ENCODE results near the gene KCNK5.

The KCNK5 gene, protein sequence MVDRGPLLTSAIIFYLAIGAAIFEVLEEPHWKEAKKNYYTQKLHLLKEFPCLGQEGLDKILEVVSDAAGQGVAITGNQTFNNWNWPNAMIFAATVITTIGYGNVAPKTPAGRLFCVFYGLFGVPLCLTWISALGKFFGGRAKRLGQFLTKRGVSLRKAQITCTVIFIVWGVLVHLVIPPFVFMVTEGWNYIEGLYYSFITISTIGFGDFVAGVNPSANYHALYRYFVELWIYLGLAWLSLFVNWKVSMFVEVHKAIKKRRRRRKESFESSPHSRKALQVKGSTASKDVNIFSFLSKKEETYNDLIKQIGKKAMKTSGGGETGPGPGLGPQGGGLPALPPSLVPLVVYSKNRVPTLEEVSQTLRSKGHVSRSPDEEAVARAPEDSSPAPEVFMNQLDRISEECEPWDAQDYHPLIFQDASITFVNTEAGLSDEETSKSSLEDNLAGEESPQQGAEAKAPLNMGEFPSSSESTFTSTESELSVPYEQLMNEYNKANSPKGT

DNA sequence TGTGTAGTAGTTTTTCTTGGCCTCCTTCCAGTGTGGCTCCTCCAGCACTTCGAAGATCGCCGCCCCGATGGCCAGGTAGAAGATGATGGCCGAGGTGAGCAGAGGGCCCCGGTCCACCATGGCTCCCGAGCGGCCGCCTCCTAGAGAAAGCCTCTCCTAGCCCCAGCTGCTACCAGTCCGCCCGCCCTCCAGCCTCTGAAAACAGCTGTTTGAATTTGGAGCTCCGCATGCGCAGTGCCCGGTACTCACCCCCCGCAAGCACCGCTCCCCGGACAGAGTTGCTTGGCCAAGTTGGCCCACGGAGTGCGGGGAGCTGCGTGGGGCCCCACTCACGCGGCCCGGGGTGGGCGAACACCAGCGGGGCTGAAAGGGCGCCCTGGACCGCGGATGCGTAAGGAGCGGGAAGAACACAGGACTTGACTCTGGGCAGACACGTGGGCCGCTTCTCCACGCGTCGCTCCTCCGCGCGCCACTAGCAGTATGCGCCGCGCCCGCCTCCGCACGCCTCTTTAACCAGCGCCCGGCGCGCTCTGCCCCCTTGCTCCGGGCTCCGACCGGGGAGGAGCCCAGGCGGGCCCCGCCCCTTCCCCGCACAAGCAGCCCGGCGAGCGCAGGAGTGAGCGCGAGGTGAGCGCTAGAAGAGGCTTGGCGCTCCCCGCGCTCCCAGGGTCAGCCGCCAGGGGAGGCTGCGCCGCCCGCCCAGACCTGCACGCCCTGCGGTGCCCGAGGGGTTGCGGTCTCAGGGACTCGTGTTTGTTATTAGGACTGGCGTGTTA, at the start of gene KCNK5:
TSS of gene KCNK5 (minus strand) at position 484 of the 776 bp plus-strand sequence. CDS start at position 120, 364 bp downstream.
- no peaks in the 10 kb centered on the region for H3K27me3 ChIP-seq (ENCODE audit: low read depth)
- peak; percentile 72 to 91 for DNase-seq (ENCODE audit: low spot score in 2 of 2)
- H3K36me3 ChIP-seq (replicated peaks), result no peaks in the 10 kb centered on the region
- in situ Hi-C loops (cut with MboI; ENCODE audit: low sequenced_read_pairs), result no loop called here
- H3K4me1 ChIP-seq, result peaks cover 7% of the 10 kb centered on the region; the same call in 1 of the 2 replicates
- no peaks in the 10 kb centered on the region for H3K9me3 ChIP-seq
- peak within 1 kb of the TSS; percentile 58 for H3K4me3 ChIP-seq

DNA sequence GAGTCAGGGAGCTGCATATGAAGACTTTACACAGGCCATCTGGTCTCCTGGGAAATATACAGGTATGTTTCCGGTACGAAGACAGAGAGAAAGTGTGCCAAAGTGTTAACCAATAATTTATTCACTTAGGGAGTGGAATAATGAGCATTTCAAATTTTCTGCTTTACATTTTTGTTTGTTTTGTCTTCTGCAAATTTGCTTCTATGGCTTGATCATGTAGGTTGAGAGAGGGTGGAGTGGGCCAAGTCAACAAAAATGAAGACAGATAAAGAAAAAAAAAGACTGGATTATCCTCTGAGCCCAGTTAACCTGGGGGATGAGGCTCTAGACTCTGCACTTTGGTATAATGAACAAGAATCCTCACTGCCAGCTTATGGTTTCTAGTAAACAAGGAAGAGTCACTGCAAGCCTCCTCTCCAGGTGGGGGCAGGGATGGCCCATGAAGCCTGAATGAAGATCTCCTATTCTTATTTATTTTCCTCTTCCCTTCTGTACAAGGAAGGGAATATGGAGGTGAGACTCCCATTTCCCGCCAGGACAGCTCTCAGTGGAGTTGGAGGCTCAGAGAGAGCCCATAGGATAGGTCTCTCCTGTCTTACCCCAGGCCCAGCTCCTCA, 47.2 kb upstream of the KCNK5 start:
- H3K4me1 ChIP-seq, result no peaks in the 10 kb centered on the region
- in situ Hi-C loops (cut with MboI; ENCODE audit: low sequenced_read_pairs), result no loop called here
- no peaks in the 10 kb centered on the region for H3K36me3 ChIP-seq (replicated peaks)
- H3K4me3 ChIP-seq, result no peak overlapping the region
- no peaks in the 10 kb centered on the region for H3K9me3 ChIP-seq
- no peak for DNase-seq (ENCODE audit: low spot score in 2 of 2)
- peaks cover 6% of the 10 kb centered on the region for H3K27me3 ChIP-seq (ENCODE audit: low read depth)

DNA sequence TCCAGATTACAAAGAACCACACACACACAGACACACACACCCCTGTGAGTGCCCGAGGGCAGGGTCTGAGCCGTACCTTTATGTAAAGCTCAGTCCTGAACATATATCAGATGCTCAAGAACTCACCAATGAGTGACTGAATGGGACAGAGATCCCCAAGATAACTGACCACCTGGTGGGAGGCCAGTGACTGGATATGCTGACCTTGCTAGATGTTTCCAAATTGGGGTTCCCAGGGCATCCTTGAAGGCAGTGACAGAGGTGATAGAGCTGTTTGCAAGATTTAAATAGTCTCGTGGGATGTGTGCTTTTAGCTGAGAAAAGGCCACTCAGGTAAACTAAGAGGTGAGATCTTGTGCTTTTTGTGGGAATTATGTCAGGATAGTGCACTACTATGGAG, 45.6 kb upstream of the KCNK5 start:
- DNase-seq (ENCODE audit: low spot score in 2 of 2), result no peak
- Histone ChIP-seq H3K4me3 (no peak overlapping the region), H3K36me3 (replicated peaks) (no peaks in the 10 kb centered on the region), H3K27me3 (ENCODE audit: low read depth) (0 out of 2 replicates have a peak, but pooled peaks cover 3% of the 10 kb centered on the region), H3K9me3 (no peaks in the 10 kb centered on the region), H3K4me1 (no peaks in the 10 kb centered on the region)
- in situ Hi-C loops (cut with MboI; ENCODE audit: low sequenced_read_pairs), result no loop called here

DNA sequence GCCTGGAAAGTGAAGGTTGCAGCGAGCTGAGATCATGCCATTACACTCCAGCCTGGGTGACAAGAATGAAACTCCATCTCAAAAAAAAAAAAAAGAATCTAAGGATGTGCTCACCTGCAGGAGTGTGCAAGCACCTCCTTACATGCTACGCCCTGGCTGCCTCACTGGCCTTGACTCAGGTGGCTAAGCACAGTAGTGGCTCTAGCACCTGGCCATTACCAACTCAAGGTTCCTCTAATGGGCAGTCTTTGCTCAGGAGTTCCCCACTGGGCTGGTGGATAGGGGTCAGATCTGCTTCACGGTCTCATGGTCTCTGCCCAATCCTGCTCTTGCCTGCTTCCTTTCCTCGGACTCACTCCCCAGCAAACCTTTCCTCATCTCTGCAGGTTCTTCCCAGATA, 45.2 kb upstream of the KCNK5 start:
- DNase-seq (ENCODE audit: low spot score in 2 of 2), result no peak
- Histone ChIP-seq H3K9me3 (no peaks in the 10 kb centered on the region), H3K4me1 (no peaks in the 10 kb centered on the region), H3K27me3 (ENCODE audit: low read depth) (0 out of 2 replicates have a peak, but pooled peaks cover under 1% of the 10 kb centered on the region), H3K4me3 (no peak overlapping the region), H3K36me3 (replicated peaks) (no peaks in the 10 kb centered on the region)
- in situ Hi-C loops (cut with MboI; ENCODE audit: low sequenced_read_pairs), result no loop called here

DNA sequence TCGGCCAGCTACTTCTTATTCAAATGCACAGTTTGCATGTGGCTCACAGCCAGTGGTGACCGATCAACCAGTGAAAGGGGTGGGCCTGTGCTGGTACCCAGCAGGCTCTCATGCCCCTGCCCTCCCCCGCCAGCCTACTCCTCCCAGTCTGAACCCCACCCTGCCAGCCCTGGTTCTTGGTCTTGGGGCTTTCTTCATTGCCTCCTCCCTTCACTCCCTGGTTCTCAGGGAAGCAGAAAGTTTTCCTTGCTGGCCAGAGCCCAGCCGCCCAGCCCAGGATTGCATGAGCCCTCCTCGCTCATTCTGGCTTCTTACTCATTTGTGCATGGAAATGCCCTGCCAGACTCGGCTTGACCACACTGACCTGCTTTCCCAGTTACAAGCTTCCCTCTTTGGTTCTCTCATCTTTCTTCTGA, 44.1 kb upstream of the KCNK5 start:
- no peaks in the 10 kb centered on the region for H3K4me1 ChIP-seq
- no peak overlapping the region for H3K4me3 ChIP-seq
- H3K9me3 ChIP-seq, result no peaks in the 10 kb centered on the region
- in situ Hi-C loops (cut with MboI; ENCODE audit: low sequenced_read_pairs), result no loop called here
- no peaks in the 10 kb centered on the region for H3K27me3 ChIP-seq (ENCODE audit: low read depth)
- DNase-seq (ENCODE audit: low spot score in 2 of 2), result no peak
- no peaks in the 10 kb centered on the region for H3K36me3 ChIP-seq (replicated peaks)

DNA sequence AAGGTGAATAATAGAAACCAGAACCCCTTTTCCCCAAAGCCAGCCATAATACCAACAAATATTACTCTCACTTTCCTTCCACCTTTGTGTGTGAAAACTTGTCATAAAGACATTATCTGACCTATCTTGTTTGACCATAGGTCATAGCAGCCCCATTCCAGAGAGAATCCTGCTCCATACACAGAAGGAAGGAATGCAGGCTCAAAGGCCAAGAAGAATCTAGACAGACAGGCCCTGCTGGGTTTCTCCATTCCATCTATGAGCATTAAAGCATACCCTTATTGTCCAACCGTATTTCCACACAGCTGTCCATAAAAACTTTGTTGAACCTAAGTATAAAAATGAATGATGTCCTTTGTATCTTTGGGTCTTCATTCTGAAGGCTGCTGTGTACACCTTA, 40.7 kb upstream of the KCNK5 start:
- H3K4me3 ChIP-seq, result no peak overlapping the region
- H3K9me3 ChIP-seq, result no peaks in the 10 kb centered on the region
- in situ Hi-C loops (cut with MboI; ENCODE audit: low sequenced_read_pairs), result no loop called here
- no peaks in the 10 kb centered on the region for H3K4me1 ChIP-seq
- no peaks in the 10 kb centered on the region for H3K36me3 ChIP-seq (replicated peaks)
- no peak for DNase-seq (ENCODE audit: low spot score in 2 of 2)
- H3K27me3 ChIP-seq (ENCODE audit: low read depth), result no peaks in the 10 kb centered on the region

DNA sequence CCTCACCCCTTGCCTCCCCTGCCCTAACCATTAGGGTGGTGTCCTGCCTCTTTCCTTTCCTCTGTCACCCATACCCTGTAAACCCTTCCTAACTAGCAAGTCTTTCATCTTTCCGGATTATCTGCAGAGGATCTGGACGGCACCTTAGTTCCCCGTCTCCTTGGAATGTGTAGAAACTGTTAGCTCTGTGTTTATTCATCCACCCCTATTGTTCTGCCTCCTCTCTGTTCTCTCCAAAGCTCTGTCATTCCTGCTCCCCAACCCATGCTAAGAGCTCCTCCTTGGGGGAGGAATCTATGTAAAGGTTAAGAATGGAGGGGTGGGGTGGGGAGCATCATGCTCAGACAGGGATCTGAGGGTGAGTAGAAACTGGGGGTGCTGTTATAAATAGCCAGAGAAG, 39.4 kb upstream of the KCNK5 start:
- in situ Hi-C loops (cut with MboI; ENCODE audit: low sequenced_read_pairs), result no loop called here
- H3K4me1 ChIP-seq, result peaks cover 3% of the 10 kb centered on the region
- no peak for DNase-seq (ENCODE audit: low spot score in 2 of 2)

DNA sequence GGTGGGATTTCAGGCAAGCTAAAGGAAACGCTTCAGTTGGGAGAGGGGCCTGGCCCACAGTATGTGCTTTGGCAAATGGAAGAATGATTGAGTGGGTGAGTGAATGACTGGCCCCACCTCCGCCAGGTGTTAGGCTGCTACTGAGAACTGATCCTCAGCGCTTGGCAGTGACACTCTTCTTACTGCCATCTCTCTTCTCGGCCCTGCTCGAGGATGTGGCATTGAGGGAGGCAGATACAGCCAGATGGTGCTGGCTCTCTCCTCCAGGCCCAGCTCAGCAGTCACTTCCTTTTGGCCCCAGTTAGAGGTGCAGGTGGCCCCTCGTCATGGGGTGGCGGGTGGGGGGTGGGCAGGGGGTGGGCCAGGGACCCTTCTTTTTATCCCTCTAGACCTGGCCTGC, 38.9 kb upstream of the KCNK5 start:
- DNase-seq (ENCODE audit: low spot score in 2 of 2), result no peak
- Histone ChIP-seq H3K4me3 (no peak overlapping the region), H3K4me1 (peaks cover 8% of the 10 kb centered on the region), H3K9me3 (no peaks in the 10 kb centered on the region), H3K27me3 (ENCODE audit: low read depth) (no peaks in the 10 kb centered on the region), H3K36me3 (replicated peaks) (no peaks in the 10 kb centered on the region)
- in situ Hi-C loops (cut with MboI; ENCODE audit: low sequenced_read_pairs), result no loop called here

More for the DNA sequence above, 39.4 kb upstream of the KCNK5 start:
- H3K27me3 ChIP-seq (ENCODE audit: low read depth), result no peaks in the 10 kb centered on the region
- H3K9me3 ChIP-seq, result no peaks in the 10 kb centered on the region
- H3K4me3 ChIP-seq, result no peak overlapping the region
- H3K36me3 ChIP-seq (replicated peaks), result no peaks in the 10 kb centered on the region

DNA sequence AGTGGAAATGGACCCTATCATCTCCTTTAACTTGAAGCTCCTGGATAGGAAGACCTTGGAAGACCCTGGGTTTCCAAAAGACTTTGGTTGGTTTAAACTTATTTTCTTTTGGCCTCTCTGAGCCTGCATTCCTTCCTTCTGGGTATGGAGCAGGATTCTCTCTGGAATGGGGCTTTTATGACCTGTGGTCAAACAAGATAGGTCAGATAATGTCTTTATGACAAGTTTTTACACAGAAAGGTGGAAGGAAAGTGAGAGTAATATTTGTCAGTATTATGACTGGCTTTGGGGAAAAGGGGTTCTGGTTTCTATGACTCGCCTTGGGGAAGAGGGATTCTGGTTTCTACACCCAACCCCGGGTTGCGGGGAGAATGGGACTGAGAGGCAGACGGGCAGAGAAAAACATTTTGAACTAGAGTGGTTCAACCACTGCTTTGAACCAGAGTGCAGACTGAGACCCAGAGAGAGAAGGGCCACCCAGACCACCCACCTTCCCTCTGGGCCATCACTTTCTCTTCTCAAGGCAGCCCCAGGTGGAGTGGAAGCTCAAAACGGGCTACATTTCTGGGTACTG, 37.6 kb upstream of the KCNK5 start:
- no peaks in the 10 kb centered on the region for H3K9me3 ChIP-seq
- in situ Hi-C loops (cut with MboI; ENCODE audit: low sequenced_read_pairs), result no loop called here
- no peak overlapping the region for H3K4me3 ChIP-seq
- H3K36me3 ChIP-seq (replicated peaks), result no peaks in the 10 kb centered on the region
- H3K27me3 ChIP-seq (ENCODE audit: low read depth), result no peaks in the 10 kb centered on the region
- H3K4me1 ChIP-seq, result peaks cover 11% of the 10 kb centered on the region
- no peak for DNase-seq (ENCODE audit: low spot score in 2 of 2)

DNA sequence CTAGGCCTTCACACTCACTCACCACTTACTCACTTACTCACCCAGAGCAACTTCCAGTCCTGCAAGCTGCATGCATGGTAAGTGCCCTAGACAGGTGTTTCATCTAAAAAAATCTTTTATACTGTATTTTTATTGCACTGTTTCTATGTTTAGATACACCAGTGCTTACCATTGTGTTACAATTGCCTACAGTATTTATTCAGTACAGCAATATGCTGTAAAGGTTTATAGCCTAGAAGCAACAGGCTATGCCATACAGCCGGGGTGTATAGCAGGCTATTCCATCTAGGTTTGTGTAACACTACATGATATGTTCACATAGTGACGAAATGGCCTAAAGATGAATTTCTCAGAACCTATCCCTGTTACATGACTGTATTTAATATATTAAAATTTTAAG, 37.1 kb upstream of the KCNK5 start:
- no peaks in the 10 kb centered on the region for H3K36me3 ChIP-seq (replicated peaks)
- no peak for DNase-seq (ENCODE audit: low spot score in 2 of 2)
- H3K4me1 ChIP-seq, result peaks cover 11% of the 10 kb centered on the region
- H3K4me3 ChIP-seq, result no peak overlapping the region
- in situ Hi-C loops (cut with MboI; ENCODE audit: low sequenced_read_pairs), result no loop called here
- H3K27me3 ChIP-seq (ENCODE audit: low read depth), result no peaks in the 10 kb centered on the region
- no peaks in the 10 kb centered on the region for H3K9me3 ChIP-seq

DNA sequence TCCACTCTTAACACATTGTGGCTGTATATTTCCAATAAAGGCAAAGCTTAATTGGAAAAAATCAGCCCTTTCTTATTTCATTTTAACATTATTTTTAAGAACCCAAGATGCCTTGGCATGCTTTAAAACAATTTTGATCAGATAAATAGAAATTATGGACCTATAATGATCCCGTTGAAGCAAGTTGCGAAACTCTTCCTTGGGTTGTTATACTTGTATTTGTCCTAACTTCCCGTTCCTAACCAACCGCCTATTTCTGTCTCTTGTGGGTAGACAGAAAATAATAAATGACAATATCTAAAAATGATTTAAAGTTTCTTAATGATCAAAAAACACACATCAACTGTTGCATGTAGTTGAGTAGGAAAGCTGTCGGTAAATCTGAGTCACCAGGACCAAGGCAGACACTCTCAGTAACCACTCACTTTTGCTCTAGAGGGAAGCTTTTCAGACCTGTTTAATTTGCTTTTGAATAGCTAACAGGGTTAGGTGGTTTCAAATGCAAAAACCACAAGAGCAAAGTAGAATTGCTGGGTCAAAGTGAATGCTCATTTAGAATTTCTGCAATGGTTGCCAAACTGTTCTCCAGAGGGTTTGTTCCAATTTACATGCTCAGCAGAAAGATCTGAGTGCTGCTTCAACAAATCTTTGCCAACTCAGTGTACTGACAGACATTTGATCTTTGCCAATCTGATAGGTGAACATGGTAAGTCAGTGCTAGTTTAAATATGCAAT, 34.2 kb upstream of the KCNK5 start:
- peaks cover 11% of the 10 kb centered on the region for H3K4me1 ChIP-seq
- H3K9me3 ChIP-seq, result no peaks in the 10 kb centered on the region
- no peak overlapping the region for H3K4me3 ChIP-seq
- DNase-seq (ENCODE audit: low spot score in 2 of 2), result peak; percentile 27 to 84
- in situ Hi-C loops (cut with MboI; ENCODE audit: low sequenced_read_pairs), result no loop called here
- H3K27me3 ChIP-seq (ENCODE audit: low read depth), result no peaks in the 10 kb centered on the region
- H3K36me3 ChIP-seq (replicated peaks), result no peaks in the 10 kb centered on the region

DNA sequence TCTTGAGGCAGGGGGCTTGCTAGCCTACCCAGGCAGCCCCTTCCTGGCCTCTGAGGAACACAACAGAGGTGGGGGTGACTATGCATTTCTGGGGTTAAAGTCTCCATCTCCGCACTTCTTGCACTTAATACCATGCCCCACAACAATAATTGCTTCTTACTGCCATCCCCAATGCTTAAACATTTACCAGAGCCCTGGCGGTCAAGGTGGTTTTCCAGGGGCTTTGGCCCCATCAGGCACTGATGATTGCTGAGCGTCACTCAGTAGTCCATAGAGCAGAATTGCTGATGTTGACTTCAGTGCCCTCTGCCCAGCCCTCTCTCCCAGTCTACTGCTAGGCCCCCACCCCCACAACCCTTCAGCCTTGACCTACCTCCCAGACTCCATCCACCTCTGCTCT, 32.5 kb upstream of the KCNK5 start:
- Histone ChIP-seq H3K4me3 (no peak overlapping the region), H3K4me1 (peaks cover 11% of the 10 kb centered on the region), H3K36me3 (replicated peaks) (no peaks in the 10 kb centered on the region), H3K9me3 (no peaks in the 10 kb centered on the region), H3K27me3 (ENCODE audit: low read depth) (no peaks in the 10 kb centered on the region)
- DNase-seq (ENCODE audit: low spot score in 2 of 2), result no peak
- in situ Hi-C loops (cut with MboI; ENCODE audit: low sequenced_read_pairs), result no loop called here

DNA sequence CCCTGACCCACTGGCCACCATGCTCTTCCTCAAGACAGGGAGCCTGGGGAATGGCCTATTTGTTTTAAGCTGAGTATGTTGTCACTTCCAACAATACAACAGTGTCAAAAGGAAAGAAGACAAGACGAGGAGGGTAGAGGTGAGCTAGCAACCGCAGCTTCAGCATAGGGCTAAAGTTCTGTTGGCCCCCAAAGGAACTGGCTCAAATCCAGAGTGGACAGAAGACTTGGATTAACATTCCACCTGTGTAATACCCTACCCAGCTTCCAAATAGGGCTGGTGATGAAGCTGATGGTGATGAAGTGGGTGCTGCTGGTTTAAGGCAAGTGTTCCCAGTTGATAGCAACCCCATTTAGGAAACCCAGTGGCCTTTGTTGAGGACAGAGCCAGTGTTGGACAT, 31.7 kb upstream of the KCNK5 start:
- no peak for DNase-seq (ENCODE audit: low spot score in 2 of 2)
- H3K4me3 ChIP-seq, result no peak overlapping the region
- in situ Hi-C loops (cut with MboI; ENCODE audit: low sequenced_read_pairs), result no loop called here
- H3K4me1 ChIP-seq, result peaks cover 11% of the 10 kb centered on the region
- no peaks in the 10 kb centered on the region for H3K27me3 ChIP-seq (ENCODE audit: low read depth)
- H3K36me3 ChIP-seq (replicated peaks), result no peaks in the 10 kb centered on the region
- H3K9me3 ChIP-seq, result no peaks in the 10 kb centered on the region
